Ectodermal cell (in vitro differentiated cells): ENCODE data around the gene FNDC3B.

Experiments used
- H3K27ac ChIP-seq: 2 replicates; pipeline ENCODE4 v1.7.0; 2013; ENCODE audit warnings: mild to moderate bottlenecking, low read depth, low read length; ENCODE audit not compliant: insufficient read depth, poor library complexity, severe bottlenecking
- H3K27me3 ChIP-seq: 2 replicates; pipeline ENCODE4 v1.7.0; 2013; ENCODE audit warnings: mild to moderate bottlenecking, low read length; ENCODE audit not compliant: insufficient read depth, control insufficient read depth, poor library complexity, severe bottlenecking
- H3K36me3 ChIP-seq: one replicate; pipeline ENCODE4 v1.7.0; 2013; ENCODE audit warnings: low read length; ENCODE audit not compliant: control insufficient read depth, insufficient read depth
- H3K4me1 ChIP-seq: one replicate; pipeline ENCODE4 v1.7.0; 2013; ENCODE audit warnings: low read length; ENCODE audit not compliant: control insufficient read depth, insufficient read depth
- H3K4me3 ChIP-seq: 2 replicates; pipeline ENCODE4 v1.7.0; 2013; ENCODE audit warnings: low read depth, low read length, control low read depth; ENCODE audit not compliant: insufficient read depth
- H3K9me3 ChIP-seq: 2 replicates; pipeline ENCODE4 v1.7.0; 2013; ENCODE audit warnings: mild to moderate bottlenecking, low read length, moderate library complexity; ENCODE audit not compliant: control insufficient read depth
- WGBS, 2 experiments: methylation state at CpG; one replicate each; pipeline ENCODE4 v1.1.7; 2013; ENCODE audit warnings: missing lambda C conversion rate in 2 of 2; 5-methylcytosine and 5-hydroxymethylcytosine counted together

The FNDC3B gene

GRCh38 chr3:172166890-172167289, 127.5 kb downstream of the FNDC3B start:
- Histone ChIP-seq H3K4me1 (peaks cover 15% of the 10 kb centered on the region), H3K27ac (no peak overlapping the region), H3K27me3 (no peaks in the 10 kb centered on the region), H3K9me3 (no peaks in the 10 kb centered on the region), H3K36me3 (no peaks in the 10 kb centered on the region), H3K4me3 (no peak overlapping the region)
- WGBS, 2 experiments = 86 to 93% methylated on average over 9 of the region's 9 CpGs

- no peak overlapping the region for H3K27ac ChIP-seq
- no peaks in the 10 kb centered on the region for H3K36me3 ChIP-seq
- H3K9me3 ChIP-seq = no peaks in the 10 kb centered on the region
- H3K4me1 ChIP-seq = peaks cover 15% of the 10 kb centered on the region
- no peaks in the 10 kb centered on the region for H3K27me3 ChIP-seq
- no peak overlapping the region for H3K4me3 ChIP-seq
- WGBS, 2 experiments = 90 to 98% methylated on average over 1 to 3 of the region's 3 CpGs
Measured at GRCh38 chr3:172167892-172168648, 128.7 kb downstream of the FNDC3B start.

- 89 to 96% methylated on average over 5 of the region's 5 CpGs for WGBS, 2 experiments
- H3K27me3 ChIP-seq = no peaks in the 10 kb centered on the region
- no peak overlapping the region for H3K4me3 ChIP-seq
- peaks cover 28% of the 10 kb centered on the region for H3K4me1 ChIP-seq
- H3K27ac ChIP-seq = no peak overlapping the region
- no peaks in the 10 kb centered on the region for H3K36me3 ChIP-seq
- no peaks in the 10 kb centered on the region for H3K9me3 ChIP-seq
Measured at GRCh38 chr3:172170073-172170709, 130.8 kb downstream of the FNDC3B start.

GRCh38 chr3:172170841-172171240, 131.5 kb downstream of the FNDC3B start:
- Histone ChIP-seq H3K4me1 (peaks cover 34% of the 10 kb centered on the region), H3K4me3 (no peak overlapping the region), H3K27ac (no peak overlapping the region), H3K9me3 (no peaks in the 10 kb centered on the region), H3K36me3 (no peaks in the 10 kb centered on the region), H3K27me3 (no peaks in the 10 kb centered on the region)

- peaks cover 40% of the 10 kb centered on the region for H3K4me1 ChIP-seq
- H3K27ac ChIP-seq = no peak overlapping the region
- 80 to 96% methylated on average over 1 to 2 of the region's 2 CpGs for WGBS, 2 experiments
Measured at GRCh38 chr3:172171396-172172075, 132.2 kb downstream of the FNDC3B start.

GRCh38 chr3:172173316-172174254, 134.2 kb downstream of the FNDC3B start:
- Histone ChIP-seq H3K4me1 (peaks cover 40% of the 10 kb centered on the region), H3K27me3 (no peaks in the 10 kb centered on the region), H3K36me3 (no peaks in the 10 kb centered on the region), H3K4me3 (no peak overlapping the region), H3K27ac (no peak overlapping the region), H3K9me3 (no peaks in the 10 kb centered on the region)
- 82 to 84% methylated on average over 13 of the region's 13 CpGs for WGBS, 2 experiments

More at GRCh38 chr3:172171396-172172075, 132.2 kb downstream of the FNDC3B start:
- no peaks in the 10 kb centered on the region for H3K36me3 ChIP-seq
- H3K27me3 ChIP-seq = no peaks in the 10 kb centered on the region
- H3K9me3 ChIP-seq = no peaks in the 10 kb centered on the region
- no peak overlapping the region for H3K4me3 ChIP-seq

- Histone ChIP-seq H3K4me1 (peaks cover 37% of the 10 kb centered on the region), H3K9me3 (no peaks in the 10 kb centered on the region), H3K27me3 (no peaks in the 10 kb centered on the region), H3K36me3 (no peaks in the 10 kb centered on the region), H3K27ac (no peak overlapping the region), H3K4me3 (no peak overlapping the region)
- 16 to 28% methylated on average over 7 of the region's 7 CpGs for WGBS, 2 experiments
Measured at GRCh38 chr3:172174513-172175253, 135.3 kb downstream of the FNDC3B start.

GRCh38 chr3:172175254-172175599, 135.8 kb downstream of the FNDC3B start:
- Histone ChIP-seq H3K27me3 (no peaks in the 10 kb centered on the region), H3K27ac (no peak overlapping the region)
- 87% methylated on average over 3 of the region's 3 CpGs; no CpG with 5 or more reads in 1 of the 2 experiments for WGBS, 2 experiments

GRCh38 chr3:172176061-172176770, 136.8 kb downstream of the FNDC3B start:
- Histone ChIP-seq H3K4me1 (peaks cover 32% of the 10 kb centered on the region), H3K27ac (no peak overlapping the region), H3K27me3 (no peaks in the 10 kb centered on the region), H3K36me3 (no peaks in the 10 kb centered on the region), H3K4me3 (no peak overlapping the region), H3K9me3 (no peaks in the 10 kb centered on the region)
- WGBS, 2 experiments = 87% methylated on average over 3 of the region's 3 CpGs

More at GRCh38 chr3:172175254-172175599, 135.8 kb downstream of the FNDC3B start:
- H3K9me3 ChIP-seq = no peaks in the 10 kb centered on the region
- H3K4me1 ChIP-seq = peaks cover 37% of the 10 kb centered on the region
- no peak overlapping the region for H3K4me3 ChIP-seq
- no peaks in the 10 kb centered on the region for H3K36me3 ChIP-seq
